GM23338 (cell line): ENCODE data around the gene KCNE1. TPM values are rescaled to one million over a fixed set of nuclear protein-coding genes. Genes with fewer than 3 reads are reported as not detected.

Source experiments
- ATAC-seq: fragments of 200-7000 bp; cut with Tn5 transposase; 3 replicates; pipeline ENCODE4 v1.9.1; 2020
- DNase-seq: peaks from one replicate; pipeline ENCODE4 v3.0.0-alpha.2; 2015; ENCODE audit warnings: low spot score
- H2AFZ ChIP-seq: fragments of 200-600 bp; sonication (generic); 2 replicates; pipeline ENCODE4 v1.8.0; 2016; ENCODE audit warnings: antibody characterized with exemption, mild to moderate bottlenecking, moderate library complexity
- H3F3A ChIP-seq: fragments of 200-600 bp; sonication (generic); replicated peaks from 2 replicates; pipeline ENCODE4 v1.8.0; 2017; ENCODE audit warnings: antibody characterized with exemption, mixed run types, low read depth
- H3K27ac ChIP-seq: fragments of 200-600 bp; sonication (generic); 2 replicates; pipeline ENCODE4 v1.6.1; 2016; ENCODE audit warnings: low read depth
- H3K27me3 ChIP-seq: fragments of 200-600 bp; sonication (generic); 2 replicates; pipeline ENCODE4 v1.8.0; 2016; ENCODE audit warnings: mild to moderate bottlenecking, mixed run types, moderate library complexity; ENCODE audit not compliant: insufficient read depth
- H3K36me3 ChIP-seq: fragments of 200-600 bp; sonication (generic); 2 replicates; pipeline ENCODE4 v1.8.0; 2016; ENCODE audit warnings: mild to moderate bottlenecking; ENCODE audit not compliant: insufficient read depth
- H3K4me1 ChIP-seq: fragments of 200-600 bp; sonication (generic); 2 replicates; pipeline ENCODE4 v1.8.0; 2016; ENCODE audit warnings: mild to moderate bottlenecking, moderate library complexity; ENCODE audit not compliant: insufficient read depth
- H3K4me2 ChIP-seq: fragments of 200-600 bp; sonication (generic); 2 replicates; pipeline ENCODE4 v1.7.1; 2017; ENCODE audit warnings: mixed run types
- H3K4me3 ChIP-seq: fragments of 200-600 bp; sonication (generic); 2 replicates; pipeline ENCODE4 v1.6.1; 2016; ENCODE audit warnings: mixed run types
- H3K79me2 ChIP-seq: fragments of 200-600 bp; sonication (generic); replicated peaks from 2 replicates; pipeline ENCODE4 v1.8.0; 2017; ENCODE audit warnings: mild to moderate bottlenecking; ENCODE audit not compliant: insufficient read depth
- H3K9me2 ChIP-seq: fragments of 200-600 bp; sonication (generic); 2 replicates; pipeline ENCODE4 v1.8.0; 2017; ENCODE audit not compliant: insufficient read depth
- H4K20me1 ChIP-seq: fragments of 200-600 bp; sonication (generic); replicated peaks from 2 replicates; pipeline ENCODE4 v1.8.0; 2017; ENCODE audit warnings: mild to moderate bottlenecking; ENCODE audit not compliant: insufficient read depth
- H3K27ac Mint-ChIP-seq: 2 replicates; pipeline ENCODE4 v1.8.0; 2020; ENCODE audit warnings: inconsistent platforms, mild to moderate bottlenecking, moderate library complexity, mixed read lengths
- H3K27me3 Mint-ChIP-seq: 3 replicates; pipeline ENCODE4 v1.8.0; 2022; ENCODE audit warnings: low read depth, mild to moderate bottlenecking, moderate library complexity, mixed read lengths, inconsistent platforms; ENCODE audit not compliant: insufficient read depth, poor library complexity
- H3K36me3 Mint-ChIP-seq: 3 replicates; pipeline ENCODE4 v1.8.0; 2021; ENCODE audit warnings: low read depth, mild to moderate bottlenecking, inconsistent platforms, moderate library complexity, mixed read lengths
- H3K4me1 Mint-ChIP-seq: 3 replicates; pipeline ENCODE4 v1.8.0; 2020; ENCODE audit warnings: mild to moderate bottlenecking, inconsistent platforms, mixed read lengths
- H3K4me3 Mint-ChIP-seq: 3 replicates; pipeline ENCODE4 v1.8.0; 2021; ENCODE audit warnings: moderate library complexity, mild to moderate bottlenecking, inconsistent platforms, mixed read lengths
- H3K9me3 Mint-ChIP-seq: 3 replicates; pipeline ENCODE4 v1.8.0; 2020; ENCODE audit warnings: moderate library complexity, mild to moderate bottlenecking, inconsistent platforms, mixed read lengths
- CREB1 ChIP-seq: fragments of 250-450 bp; sonication (Bioruptor Pico); IDR thresholded peaks from 2 replicates; pipeline ENCODE4 v1.5.0; 2020; ENCODE audit warnings: low read depth, mild to moderate bottlenecking, moderate library complexity
- EZH2 ChIP-seq: fragments of 200-600 bp; sonication (generic); IDR thresholded peaks from one replicate; pipeline ENCODE4 v1.8.0; 2017; ENCODE audit warnings: antibody characterized with exemption, mild to moderate bottlenecking, low read depth; ENCODE audit not compliant: unreplicated experiment
- EZH2phosphoT487 ChIP-seq: fragments of 200-600 bp; sonication (generic); IDR thresholded peaks from one replicate; pipeline ENCODE4 v1.8.1; 2018; ENCODE audit warnings: antibody characterized with exemption; ENCODE audit not compliant: unreplicated experiment
- JUNB ChIP-seq: IDR thresholded peaks from one replicate; pipeline ENCODE4 v1.6.1; 2016; ENCODE audit warnings: antibody characterized with exemption; ENCODE audit not compliant: unreplicated experiment
- NANOG ChIP-seq: IDR thresholded peaks from 2 replicates; pipeline ENCODE4 v1.6.1; 2016; ENCODE audit warnings: antibody characterized with exemption, borderline replicate concordance
- POLR2AphosphoS5 ChIP-seq: IDR thresholded peaks from 2 replicates; pipeline ENCODE4 v1.6.1; 2016; ENCODE audit warnings: antibody characterized with exemption, low read depth
- STAT1 ChIP-seq: IDR thresholded peaks from one replicate; pipeline ENCODE4 v1.6.1; 2016; ENCODE audit warnings: antibody characterized with exemption; ENCODE audit not compliant: unreplicated experiment
- ZNF114 ChIP-seq: fragments of 250-450 bp; sonication (Bioruptor Pico); IDR thresholded peaks from 2 replicates; pipeline ENCODE4 v1.5.0; 2020; ENCODE audit warnings: mild to moderate bottlenecking, moderate library complexity
- ZNF331 ChIP-seq: fragments of 250-450 bp; sonication (Bioruptor Pico); IDR thresholded peaks from 2 replicates; pipeline ENCODE4 v1.5.0; 2020; ENCODE audit warnings: low read depth, mild to moderate bottlenecking, moderate library complexity
- polyA plus RNA-seq: library from polyadenylated mRNA; unstranded; fragments of >200 nt; fragmentation: Nextera tagmentation; extraction: Ambion mirVana; gene quantifications from 2 replicates; pipeline ENCODE4 v1.2.1, GENCODE V29; 2016
- total RNA-seq: library from RNA; depleted of rRNA; stranded (reverse); fragments of >200 nt; shearing (Covaris generic); gene quantifications from 2 replicates; pipeline ENCODE4 v1.2.3, GENCODE V29; 2014
- TF ChIP-seq, protein P1 (sequence below): IDR thresholded peaks from one replicate; pipeline ENCODE4 v1.6.1; 2018; ENCODE audit warnings: antibody characterized with exemption; ENCODE audit not compliant: unreplicated experiment
- TF ChIP-seq, protein P2 (sequence below), 2 experiments: fragments of 200-600 bp in 1 of 2; sonication (generic) in 1 of 2; conservative IDR thresholded peaks; 2 replicates each; pipeline versions ENCODE4 v1.5.1 to v1.6.1; 2016 to 2017; ENCODE audit warnings: antibody characterized with exemption in 2 of 2, low read depth in 2 of 2, mild to moderate bottlenecking in 2 of 2, moderate library complexity in 1 of 2
- TF ChIP-seq, protein P3 (sequence below): fragments of 250-450 bp; sonication (Bioruptor Pico); IDR thresholded peaks from 2 replicates; pipeline ENCODE4 v1.5.0; 2020; ENCODE audit warnings: mild to moderate bottlenecking, moderate library complexity
- TF ChIP-seq, protein P4 (sequence below): IDR thresholded peaks from 2 replicates; pipeline ENCODE4 v1.6.1; 2016; ENCODE audit warnings: antibody characterized with exemption

Gene KCNE1
- total and polyA plus RNA-seq, 2 experiments from 2014 or later, result 0.07 TPM; not detected in 1

DNA sequence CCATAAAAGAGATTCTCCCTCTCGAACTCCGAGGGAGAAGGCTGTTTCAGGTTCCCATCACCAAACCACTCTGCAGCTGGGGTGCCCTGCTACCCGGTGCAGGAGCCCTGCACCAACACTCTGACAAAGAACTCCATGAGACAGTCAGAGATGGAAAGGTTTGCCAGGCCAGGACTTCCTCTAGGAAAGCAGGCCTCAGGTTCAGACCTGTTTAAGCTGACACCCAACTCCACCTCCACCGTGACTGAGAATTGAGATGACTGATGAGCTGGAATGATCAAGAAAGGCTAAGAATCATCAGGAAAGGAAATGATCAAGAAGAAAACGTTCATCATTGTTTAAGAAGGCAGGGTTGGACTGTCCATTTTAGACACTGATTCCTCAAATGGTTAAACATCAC, 46.2 kb upstream of the KCNE1 start:
- no peak for DNase-seq
- no peaks in the 10 kb centered on the region; the same call in 2 of the 3 replicates for H3K4me1 Mint-ChIP-seq
- H3K4me2 ChIP-seq, result no peak overlapping the region

More for the DNA sequence above, 46.2 kb upstream of the KCNE1 start:
- H3K27ac Mint-ChIP-seq, result no peak overlapping the region
- Histone ChIP-seq H2AFZ (no peak overlapping the region), H4K20me1 (no peaks in the 10 kb centered on the region), H3K4me1 (no peaks in the 10 kb centered on the region), H3K27me3 (no peaks in the 10 kb centered on the region), H3K9me2 (no peaks in the 10 kb centered on the region; the same call in 1 of the 2 replicates), H3K27ac (no peak overlapping the region), H3F3A (no peaks in the 10 kb centered on the region), H3K79me2 (no peaks in the 10 kb centered on the region), H3K4me3 (no peak overlapping the region), H3K36me3 (no peaks in the 10 kb centered on the region; the same call in 1 of the 2 replicates)
- TF ChIP-seq STAT1 (no peak), ZNF114 (no peak), CREB1 (no peak), NANOG (no peak), EZH2phosphoT487 (no peak), ZNF331 (CRISPR knock-in tag) (no peak), EZH2 (no peak), POLR2AphosphoS5 (no peak), JUNB (no peak)
- TF ChIP-seq, protein P1, sequence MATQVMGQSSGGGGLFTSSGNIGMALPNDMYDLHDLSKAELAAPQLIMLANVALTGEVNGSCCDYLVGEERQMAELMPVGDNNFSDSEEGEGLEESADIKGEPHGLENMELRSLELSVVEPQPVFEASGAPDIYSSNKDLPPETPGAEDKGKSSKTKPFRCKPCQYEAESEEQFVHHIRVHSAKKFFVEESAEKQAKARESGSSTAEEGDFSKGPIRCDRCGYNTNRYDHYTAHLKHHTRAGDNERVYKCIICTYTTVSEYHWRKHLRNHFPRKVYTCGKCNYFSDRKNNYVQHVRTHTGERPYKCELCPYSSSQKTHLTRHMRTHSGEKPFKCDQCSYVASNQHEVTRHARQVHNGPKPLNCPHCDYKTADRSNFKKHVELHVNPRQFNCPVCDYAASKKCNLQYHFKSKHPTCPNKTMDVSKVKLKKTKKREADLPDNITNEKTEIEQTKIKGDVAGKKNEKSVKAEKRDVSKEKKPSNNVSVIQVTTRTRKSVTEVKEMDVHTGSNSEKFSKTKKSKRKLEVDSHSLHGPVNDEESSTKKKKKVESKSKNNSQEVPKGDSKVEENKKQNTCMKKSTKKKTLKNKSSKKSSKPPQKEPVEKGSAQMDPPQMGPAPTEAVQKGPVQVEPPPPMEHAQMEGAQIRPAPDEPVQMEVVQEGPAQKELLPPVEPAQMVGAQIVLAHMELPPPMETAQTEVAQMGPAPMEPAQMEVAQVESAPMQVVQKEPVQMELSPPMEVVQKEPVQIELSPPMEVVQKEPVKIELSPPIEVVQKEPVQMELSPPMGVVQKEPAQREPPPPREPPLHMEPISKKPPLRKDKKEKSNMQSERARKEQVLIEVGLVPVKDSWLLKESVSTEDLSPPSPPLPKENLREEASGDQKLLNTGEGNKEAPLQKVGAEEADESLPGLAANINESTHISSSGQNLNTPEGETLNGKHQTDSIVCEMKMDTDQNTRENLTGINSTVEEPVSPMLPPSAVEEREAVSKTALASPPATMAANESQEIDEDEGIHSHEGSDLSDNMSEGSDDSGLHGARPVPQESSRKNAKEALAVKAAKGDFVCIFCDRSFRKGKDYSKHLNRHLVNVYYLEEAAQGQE, result no peak
- TF ChIP-seq, protein P2, sequence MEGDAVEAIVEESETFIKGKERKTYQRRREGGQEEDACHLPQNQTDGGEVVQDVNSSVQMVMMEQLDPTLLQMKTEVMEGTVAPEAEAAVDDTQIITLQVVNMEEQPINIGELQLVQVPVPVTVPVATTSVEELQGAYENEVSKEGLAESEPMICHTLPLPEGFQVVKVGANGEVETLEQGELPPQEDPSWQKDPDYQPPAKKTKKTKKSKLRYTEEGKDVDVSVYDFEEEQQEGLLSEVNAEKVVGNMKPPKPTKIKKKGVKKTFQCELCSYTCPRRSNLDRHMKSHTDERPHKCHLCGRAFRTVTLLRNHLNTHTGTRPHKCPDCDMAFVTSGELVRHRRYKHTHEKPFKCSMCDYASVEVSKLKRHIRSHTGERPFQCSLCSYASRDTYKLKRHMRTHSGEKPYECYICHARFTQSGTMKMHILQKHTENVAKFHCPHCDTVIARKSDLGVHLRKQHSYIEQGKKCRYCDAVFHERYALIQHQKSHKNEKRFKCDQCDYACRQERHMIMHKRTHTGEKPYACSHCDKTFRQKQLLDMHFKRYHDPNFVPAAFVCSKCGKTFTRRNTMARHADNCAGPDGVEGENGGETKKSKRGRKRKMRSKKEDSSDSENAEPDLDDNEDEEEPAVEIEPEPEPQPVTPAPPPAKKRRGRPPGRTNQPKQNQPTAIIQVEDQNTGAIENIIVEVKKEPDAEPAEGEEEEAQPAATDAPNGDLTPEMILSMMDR (conservative IDR thresholded peaks at IDR 0.05; ENCODE audit: low read depth in 2 of 2), result no peak
- TF ChIP-seq, protein P3, sequence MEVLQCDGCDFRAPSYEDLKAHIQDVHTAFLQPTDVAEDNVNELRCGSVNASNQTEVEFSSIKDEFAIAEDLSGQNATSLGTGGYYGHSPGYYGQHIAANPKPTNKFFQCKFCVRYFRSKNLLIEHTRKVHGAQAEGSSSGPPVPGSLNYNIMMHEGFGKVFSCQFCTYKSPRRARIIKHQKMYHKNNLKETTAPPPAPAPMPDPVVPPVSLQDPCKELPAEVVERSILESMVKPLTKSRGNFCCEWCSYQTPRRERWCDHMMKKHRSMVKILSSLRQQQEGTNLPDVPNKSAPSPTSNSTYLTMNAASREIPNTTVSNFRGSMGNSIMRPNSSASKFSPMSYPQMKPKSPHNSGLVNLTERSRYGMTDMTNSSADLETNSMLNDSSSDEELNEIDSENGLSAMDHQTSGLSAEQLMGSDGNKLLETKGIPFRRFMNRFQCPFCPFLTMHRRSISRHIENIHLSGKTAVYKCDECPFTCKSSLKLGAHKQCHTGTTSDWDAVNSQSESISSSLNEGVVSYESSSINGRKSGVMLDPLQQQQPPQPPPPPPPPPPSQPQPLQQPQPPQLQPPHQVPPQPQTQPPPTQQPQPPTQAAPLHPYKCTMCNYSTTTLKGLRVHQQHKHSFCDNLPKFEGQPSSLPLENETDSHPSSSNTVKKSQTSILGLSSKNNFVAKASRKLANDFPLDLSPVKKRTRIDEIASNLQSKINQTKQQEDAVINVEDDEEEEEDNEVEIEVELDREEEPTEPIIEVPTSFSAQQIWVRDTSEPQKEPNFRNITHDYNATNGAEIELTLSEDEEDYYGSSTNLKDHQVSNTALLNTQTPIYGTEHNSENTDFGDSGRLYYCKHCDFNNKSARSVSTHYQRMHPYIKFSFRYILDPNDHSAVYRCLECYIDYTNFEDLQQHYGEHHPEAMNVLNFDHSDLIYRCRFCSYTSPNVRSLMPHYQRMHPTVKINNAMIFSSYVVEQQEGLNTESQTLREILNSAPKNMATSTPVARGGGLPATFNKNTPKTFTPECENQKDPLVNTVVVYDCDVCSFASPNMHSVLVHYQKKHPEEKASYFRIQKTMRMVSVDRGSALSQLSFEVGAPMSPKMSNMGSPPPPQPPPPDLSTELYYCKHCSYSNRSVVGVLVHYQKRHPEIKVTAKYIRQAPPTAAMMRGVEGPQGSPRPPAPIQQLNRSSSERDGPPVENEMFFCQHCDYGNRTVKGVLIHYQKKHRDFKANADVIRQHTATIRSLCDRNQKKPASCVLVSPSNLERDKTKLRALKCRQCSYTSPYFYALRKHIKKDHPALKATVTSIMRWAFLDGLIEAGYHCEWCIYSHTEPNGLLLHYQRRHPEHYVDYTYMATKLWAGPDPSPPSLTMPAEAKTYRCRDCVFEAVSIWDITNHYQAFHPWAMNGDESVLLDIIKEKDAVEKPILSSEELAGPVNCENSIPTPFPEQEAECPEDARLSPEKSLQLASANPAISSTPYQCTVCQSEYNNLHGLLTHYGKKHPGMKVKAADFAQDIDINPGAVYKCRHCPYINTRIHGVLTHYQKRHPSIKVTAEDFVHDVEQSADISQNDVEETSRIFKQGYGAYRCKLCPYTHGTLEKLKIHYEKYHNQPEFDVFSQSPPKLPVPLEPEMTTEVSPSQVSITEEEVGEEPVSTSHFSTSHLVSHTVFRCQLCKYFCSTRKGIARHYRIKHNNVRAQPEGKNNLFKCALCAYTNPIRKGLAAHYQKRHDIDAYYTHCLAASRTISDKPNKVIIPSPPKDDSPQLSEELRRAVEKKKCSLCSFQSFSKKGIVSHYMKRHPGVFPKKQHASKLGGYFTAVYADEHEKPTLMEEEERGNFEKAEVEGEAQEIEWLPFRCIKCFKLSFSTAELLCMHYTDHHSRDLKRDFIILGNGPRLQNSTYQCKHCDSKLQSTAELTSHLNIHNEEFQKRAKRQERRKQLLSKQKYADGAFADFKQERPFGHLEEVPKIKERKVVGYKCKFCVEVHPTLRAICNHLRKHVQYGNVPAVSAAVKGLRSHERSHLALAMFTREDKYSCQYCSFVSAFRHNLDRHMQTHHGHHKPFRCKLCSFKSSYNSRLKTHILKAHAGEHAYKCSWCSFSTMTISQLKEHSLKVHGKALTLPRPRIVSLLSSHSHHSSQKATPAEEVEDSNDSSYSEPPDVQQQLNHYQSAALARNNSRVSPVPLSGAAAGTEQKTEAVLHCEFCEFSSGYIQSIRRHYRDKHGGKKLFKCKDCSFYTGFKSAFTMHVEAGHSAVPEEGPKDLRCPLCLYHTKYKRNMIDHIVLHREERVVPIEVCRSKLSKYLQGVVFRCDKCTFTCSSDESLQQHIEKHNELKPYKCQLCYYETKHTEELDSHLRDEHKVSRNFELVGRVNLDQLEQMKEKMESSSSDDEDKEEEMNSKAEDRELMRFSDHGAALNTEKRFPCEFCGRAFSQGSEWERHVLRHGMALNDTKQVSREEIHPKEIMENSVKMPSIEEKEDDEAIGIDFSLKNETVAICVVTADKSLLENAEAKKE (CRISPR knock-in tag), result no peak
- TF ChIP-seq, protein P4, sequence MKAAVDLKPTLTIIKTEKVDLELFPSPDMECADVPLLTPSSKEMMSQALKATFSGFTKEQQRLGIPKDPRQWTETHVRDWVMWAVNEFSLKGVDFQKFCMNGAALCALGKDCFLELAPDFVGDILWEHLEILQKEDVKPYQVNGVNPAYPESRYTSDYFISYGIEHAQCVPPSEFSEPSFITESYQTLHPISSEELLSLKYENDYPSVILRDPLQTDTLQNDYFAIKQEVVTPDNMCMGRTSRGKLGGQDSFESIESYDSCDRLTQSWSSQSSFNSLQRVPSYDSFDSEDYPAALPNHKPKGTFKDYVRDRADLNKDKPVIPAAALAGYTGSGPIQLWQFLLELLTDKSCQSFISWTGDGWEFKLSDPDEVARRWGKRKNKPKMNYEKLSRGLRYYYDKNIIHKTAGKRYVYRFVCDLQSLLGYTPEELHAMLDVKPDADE, result no peak
- peaks cover 12% of the 10 kb centered on the region for H3K36me3 Mint-ChIP-seq
- H3K9me3 Mint-ChIP-seq, result peaks cover 16% of the 10 kb centered on the region
- no peak for ATAC-seq
- no peaks in the 10 kb centered on the region for H3K27me3 Mint-ChIP-seq
- no peak overlapping the region for H3K4me3 Mint-ChIP-seq
